ENCODE results near the gene PEAK1.

- TF ChIP-seq CTCF (conservative IDR thresholded peaks at IDR 0.05; ENCODE audit: low read depth in 2 of 2) (no peak), JUNB (IDR thresholded peaks at IDR 0.05; ENCODE audit: unreplicated experiment) (no peak), EZH2 (IDR thresholded peaks at IDR 0.05; ENCODE audit: low read depth, unreplicated experiment) (no peak), EZH2phosphoT487 (IDR thresholded peaks at IDR 0.05; ENCODE audit: unreplicated experiment) (no peak), STAT1 (IDR thresholded peaks at IDR 0.05; ENCODE audit: unreplicated experiment) (no peak), REST (IDR thresholded peaks at IDR 0.05; ENCODE audit: unreplicated experiment) (no peak)
Measured at GRCh38 chr15:77122576-77122975, 297.3 kb downstream of the PEAK1 start.
